Prostate gland (tissue), 2 donors: Measurements from ENCODE around the gene ALKAL2.

ENCODE experiments used
- CTCF ChIP-seq, 4 experiments: fragments of 200-600 bp in 2 of 4; fragments of 450-650 bp in 2 of 4; sonication (generic) in 2 of 4; IDR thresholded peaks; 1 replicate in 3 of 4; 2 replicates in 1 of 4; pipeline ENCODE4 v1.5.1; 2016 to 2019; ENCODE audit warnings: antibody characterized with exemption in 4 of 4, mild to moderate bottlenecking in 2 of 4, moderate library complexity in 2 of 4
- POLR2A ChIP-seq: fragments of 450-650 bp; IDR thresholded peaks from one replicate; pipeline ENCODE4 v1.6.1; 2016; ENCODE audit warnings: antibody characterized with exemption, mild to moderate bottlenecking
- POLR2AphosphoS5 ChIP-seq: sonication (generic); formaldehyde crosslinking; IDR thresholded peaks from one replicate; pipeline ENCODE4 v1.6.1; 2017; ENCODE audit warnings: antibody characterized with exemption

DNA sequence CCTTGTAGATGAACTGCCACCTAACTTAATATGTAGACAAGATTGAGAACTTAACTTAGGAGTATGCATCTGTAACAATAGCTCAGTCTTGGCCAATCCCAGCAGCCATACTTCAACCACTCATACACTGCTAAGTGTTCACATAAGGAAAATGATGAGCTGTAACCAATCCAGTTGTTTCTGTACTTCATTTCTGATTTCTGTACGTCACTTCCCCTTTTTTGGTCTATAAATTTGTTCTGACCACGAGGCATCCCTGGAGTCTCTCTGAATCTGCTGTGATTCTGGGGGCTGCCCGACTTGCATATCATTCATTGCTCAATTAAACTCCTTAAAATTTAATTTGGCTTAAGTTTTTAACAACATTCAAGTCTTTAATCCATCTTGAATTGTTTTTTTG is 30.5 kb downstream of the ALKAL2 start:
- no peak for TF ChIP-seq CTCF (IDR thresholded peaks at IDR 0.05)
- no peak for TF ChIP-seq POLR2A
- no peak for TF ChIP-seq POLR2AphosphoS5
